ENCODE measurements around the gene KCNQ1OT1.

KCNQ1OT1 gene

DNA sequence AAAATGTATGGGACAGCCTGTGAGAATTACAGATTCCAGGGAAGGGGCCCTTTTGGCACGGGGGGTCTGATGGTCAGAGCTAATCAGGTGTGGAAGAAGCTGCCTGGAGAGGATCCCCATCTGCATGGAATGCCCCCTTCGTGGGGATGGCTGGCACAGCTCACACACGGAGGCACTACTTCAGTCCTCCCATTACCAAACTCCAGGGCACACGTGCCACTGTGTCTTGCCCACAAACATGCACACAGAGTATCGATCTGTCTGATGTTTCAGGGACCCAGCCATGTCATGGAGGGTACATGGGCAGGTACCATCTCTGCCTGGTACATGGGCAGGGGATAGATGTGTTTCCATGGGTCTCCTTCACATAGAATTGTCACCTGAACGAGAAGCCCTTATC, 14.7 kb downstream of the KCNQ1OT1 start:
- no peak overlapping the region for H3K4me3 ChIP-seq (ENCODE audit: low read length)
- TF ChIP-seq, protein P1, sequence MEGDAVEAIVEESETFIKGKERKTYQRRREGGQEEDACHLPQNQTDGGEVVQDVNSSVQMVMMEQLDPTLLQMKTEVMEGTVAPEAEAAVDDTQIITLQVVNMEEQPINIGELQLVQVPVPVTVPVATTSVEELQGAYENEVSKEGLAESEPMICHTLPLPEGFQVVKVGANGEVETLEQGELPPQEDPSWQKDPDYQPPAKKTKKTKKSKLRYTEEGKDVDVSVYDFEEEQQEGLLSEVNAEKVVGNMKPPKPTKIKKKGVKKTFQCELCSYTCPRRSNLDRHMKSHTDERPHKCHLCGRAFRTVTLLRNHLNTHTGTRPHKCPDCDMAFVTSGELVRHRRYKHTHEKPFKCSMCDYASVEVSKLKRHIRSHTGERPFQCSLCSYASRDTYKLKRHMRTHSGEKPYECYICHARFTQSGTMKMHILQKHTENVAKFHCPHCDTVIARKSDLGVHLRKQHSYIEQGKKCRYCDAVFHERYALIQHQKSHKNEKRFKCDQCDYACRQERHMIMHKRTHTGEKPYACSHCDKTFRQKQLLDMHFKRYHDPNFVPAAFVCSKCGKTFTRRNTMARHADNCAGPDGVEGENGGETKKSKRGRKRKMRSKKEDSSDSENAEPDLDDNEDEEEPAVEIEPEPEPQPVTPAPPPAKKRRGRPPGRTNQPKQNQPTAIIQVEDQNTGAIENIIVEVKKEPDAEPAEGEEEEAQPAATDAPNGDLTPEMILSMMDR (conservative IDR thresholded peaks at IDR 0.05; ENCODE audit: low read depth, low read length), result no peak
- DNase-seq (ENCODE audit: low read depth), result no peak

GRCh38 chr11:2684581-2684980, 15.2 kb downstream of the KCNQ1OT1 start:
- no peak for DNase-seq (ENCODE audit: low read depth)

DNA sequence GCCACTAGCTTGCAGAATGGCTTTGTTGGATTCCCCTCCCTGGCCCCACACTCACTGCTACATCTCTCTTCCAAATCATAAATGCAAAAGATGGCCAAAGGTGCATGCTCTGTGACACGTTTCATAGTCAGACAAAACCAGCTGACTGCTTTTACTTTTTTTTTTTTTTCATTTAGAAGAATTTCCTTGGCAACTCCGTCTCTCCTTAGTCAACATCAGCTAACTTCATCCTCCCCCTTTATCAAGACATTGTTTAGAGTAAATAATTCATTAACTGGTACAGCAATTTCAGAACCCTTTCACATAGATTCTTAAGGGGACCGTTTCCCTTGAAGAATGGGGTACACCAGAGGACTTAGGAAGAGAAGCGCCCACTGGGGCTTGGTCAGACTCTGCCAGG, 16.0 kb downstream of the KCNQ1OT1 start:
- H3K4me3 ChIP-seq (ENCODE audit: low read length), result no peak overlapping the region
- TF ChIP-seq, protein P1 (conservative IDR thresholded peaks at IDR 0.05; ENCODE audit: low read depth, low read length), result no peak
- DNase-seq (ENCODE audit: low read depth), result no peak

More at GRCh38 chr11:2684581-2684980, 15.2 kb downstream of the KCNQ1OT1 start:
- no peak overlapping the region for H3K4me3 ChIP-seq (ENCODE audit: low read length)
- TF ChIP-seq, protein P1 (conservative IDR thresholded peaks at IDR 0.05; ENCODE audit: low read depth, low read length), result no peak

- no peak for DNase-seq (ENCODE audit: low read depth)
- no peak overlapping the region for H3K4me3 ChIP-seq (ENCODE audit: low read length)
- TF ChIP-seq, protein P1 (conservative IDR thresholded peaks at IDR 0.05; ENCODE audit: low read depth, low read length), result no peak
Measured at GRCh38 chr11:2681408-2682145, 18.2 kb downstream of the KCNQ1OT1 start.

DNA sequence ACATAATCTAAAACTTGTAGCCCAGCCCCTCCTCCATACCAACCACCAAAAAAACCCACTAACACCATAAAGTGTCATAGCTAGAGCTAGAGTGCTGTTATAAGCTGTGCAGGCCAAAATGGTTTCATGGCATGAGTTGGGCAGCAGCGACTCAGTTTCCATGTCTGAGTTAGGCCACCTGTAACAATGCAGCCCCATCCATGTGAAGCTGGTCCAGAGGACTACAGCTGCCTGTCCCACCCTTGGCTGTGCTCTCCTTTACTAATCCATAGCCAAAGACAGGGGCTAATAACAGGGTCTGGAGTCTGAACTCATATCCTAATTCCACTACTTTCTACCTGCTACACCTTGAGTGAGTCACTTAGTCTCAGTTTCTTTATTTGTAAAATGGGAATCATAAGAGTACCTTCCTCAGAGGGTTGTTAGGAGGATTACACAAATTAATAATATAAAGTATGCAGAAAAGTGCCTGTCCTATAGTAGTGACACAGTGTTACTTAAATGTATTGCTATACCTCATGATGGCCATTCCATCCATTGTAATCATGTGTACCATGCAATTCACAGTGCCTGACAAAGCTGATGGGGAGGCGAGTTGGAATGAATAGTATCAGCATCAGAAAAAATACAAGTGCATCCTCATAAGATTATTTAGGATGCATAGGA, 20.6 kb downstream of the KCNQ1OT1 start:
- TF ChIP-seq, protein P1 (conservative IDR thresholded peaks at IDR 0.05; ENCODE audit: low read depth, low read length), result no peak
- H3K4me3 ChIP-seq (ENCODE audit: low read length), result no peak overlapping the region
- no peak for DNase-seq (ENCODE audit: low read depth)

DNA sequence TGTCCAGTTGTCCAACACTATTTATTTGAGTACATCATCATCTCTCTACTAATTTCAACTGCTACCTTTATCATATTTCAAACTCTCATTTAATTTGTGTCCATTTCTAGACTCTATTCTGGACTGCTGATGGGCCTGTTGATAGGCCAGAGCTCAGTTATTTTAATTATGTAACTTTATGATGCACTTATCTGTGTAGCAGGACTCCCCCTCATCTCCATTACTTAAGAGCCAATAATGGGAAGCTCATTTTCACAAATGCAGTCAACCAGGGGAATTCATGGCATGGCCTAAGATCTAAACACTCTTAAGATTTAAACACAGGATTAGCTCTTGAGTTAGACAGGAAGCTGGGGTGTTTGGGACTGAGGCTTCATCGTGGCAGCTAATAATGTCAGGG, 21.4 kb downstream of the KCNQ1OT1 start:
- TF ChIP-seq, protein P1 (conservative IDR thresholded peaks at IDR 0.05; ENCODE audit: low read depth, low read length), result no peak
- no peak for DNase-seq (ENCODE audit: low read depth)
- no peak overlapping the region for H3K4me3 ChIP-seq (ENCODE audit: low read length)

- H3K4me3 ChIP-seq (ENCODE audit: low read length), result no peak overlapping the region
- TF ChIP-seq, protein P1 (conservative IDR thresholded peaks at IDR 0.05; ENCODE audit: low read depth, low read length), result no peak
- no peak for DNase-seq (ENCODE audit: low read depth)
Measured at GRCh38 chr11:2677127-2677526, 22.7 kb downstream of the KCNQ1OT1 start.
